ENCODE results near the gene ERBB3. TPM values are rescaled to one million over a fixed set of nuclear protein-coding genes. Genes with fewer than 3 reads are reported as not detected.
"Not testable (repeated sequence)": the region's sequence is repeated elsewhere in the genome, so short reads cannot be mapped to it uniquely, and the experiment has no call there.

ERBB3 gene
- total RNA-seq, 2 experiments from 2014 or later, result 2.3 to 2.5 TPM

DNA sequence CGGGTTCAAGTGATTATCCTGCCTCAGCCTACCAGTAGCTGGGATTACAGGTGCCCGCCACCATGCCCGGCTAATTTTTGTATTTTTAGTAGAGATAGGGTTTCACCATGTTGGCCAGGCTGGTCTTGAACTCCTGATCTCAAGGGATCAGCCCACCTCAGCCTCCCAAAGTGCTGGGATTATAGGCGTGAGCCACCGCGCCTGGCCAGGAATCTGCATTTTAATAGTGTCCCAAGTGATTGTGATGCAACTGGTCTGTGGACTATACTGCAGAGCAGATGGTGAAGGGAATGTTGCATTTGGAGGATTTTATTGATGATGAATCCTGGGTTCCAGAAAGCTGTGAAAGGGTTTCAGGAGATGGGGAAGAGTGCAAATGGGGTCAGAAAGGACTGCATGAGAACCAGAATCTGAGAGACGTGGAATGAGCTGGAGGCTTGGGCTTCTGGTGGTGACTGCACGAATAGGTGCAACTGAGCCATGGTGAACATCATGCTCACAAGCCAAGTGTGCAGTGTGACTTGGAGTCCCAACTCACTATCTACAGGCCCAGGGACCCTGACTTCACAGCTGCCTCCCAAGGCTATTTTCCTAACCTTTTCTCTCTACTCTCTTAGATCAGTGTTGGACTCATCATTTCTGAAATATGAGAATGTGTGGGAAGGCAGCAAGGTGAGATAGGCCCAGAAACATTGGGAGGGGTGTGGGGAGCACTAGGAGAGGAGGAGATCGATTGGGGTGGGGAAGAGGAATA lies 33.8 kb upstream of the ERBB3 start:
- H3K36me3 Mint-ChIP-seq (ENCODE audit: low read depth), result peaks cover 37% of the 10 kb centered on the region
- H3K4me1 Mint-ChIP-seq, result peaks cover 31% of the 10 kb centered on the region
- no peak overlapping the region for H3K4me3 Mint-ChIP-seq
- ChIA-PET CTCF (interaction anchor here (0.5 to 3.1 kb wide), 16 partner anchors 21 to 527 kb away, joined by 3 to 36 read pairs (median 4); partner anchors contain the start of genes ESYT1, PA2G4, RPL41 and SMARCC2), POLR2A (interaction anchor here (0.8 to 5.5 kb wide), 6 partner anchors 10 to 307 kb away, joined by 3 to 61 read pairs (median 6); partner anchors contain the start of genes MYL6, PA2G4, RPL41 and ZC3H10)
- H3K27me3 Mint-ChIP-seq, result no peaks in the 10 kb centered on the region
- H3K9me3 Mint-ChIP-seq, result no peaks in the 10 kb centered on the region
- peak overlapping the region; percentile 5 for H3K27ac Mint-ChIP-seq
- DNase-seq, result no peak

DNA sequence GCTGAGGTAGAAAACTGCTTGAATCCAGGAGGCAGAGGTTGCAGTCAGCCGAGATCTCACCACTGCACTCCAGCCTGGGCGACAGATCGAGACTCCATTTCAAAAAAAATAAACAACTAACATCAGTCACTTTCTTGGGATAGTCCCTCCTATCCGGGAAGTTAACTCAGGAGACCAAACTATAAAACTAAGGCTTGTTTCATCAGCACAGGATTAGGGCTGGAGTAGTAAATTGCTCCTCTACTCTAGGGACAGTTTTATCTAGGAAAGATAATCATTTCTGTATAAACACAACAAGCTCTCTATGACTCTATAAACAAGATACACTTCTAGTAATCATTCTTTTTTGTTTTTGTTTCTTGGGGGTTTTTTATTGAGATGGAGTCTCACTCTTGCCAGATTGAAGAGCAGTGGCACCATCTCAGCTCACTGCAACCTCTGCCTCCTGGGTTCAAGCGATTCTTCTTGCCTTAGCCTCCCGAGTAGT lies 26.5 kb upstream of the ERBB3 start:
- CTCF ChIA-PET, result interaction anchor here (1.0 kb wide), 1 partner anchor 9 kb away, joined by 3 read pairs; no protein-coding TSS in a partner anchor
- Mint-ChIP-seq H3K4me1 (peaks cover 7% of the 10 kb centered on the region), H3K4me3 (no peak overlapping the region), H3K9me3 (peaks cover 2% of the 10 kb centered on the region), H3K27me3 (peaks cover 2% of the 10 kb centered on the region), H3K27ac (no peak overlapping the region), H3K36me3 (ENCODE audit: low read depth) (no peaks in the 10 kb centered on the region)
- DNase-seq, result no peak
- POLR2A ChIA-PET, result no interaction called here

DNA sequence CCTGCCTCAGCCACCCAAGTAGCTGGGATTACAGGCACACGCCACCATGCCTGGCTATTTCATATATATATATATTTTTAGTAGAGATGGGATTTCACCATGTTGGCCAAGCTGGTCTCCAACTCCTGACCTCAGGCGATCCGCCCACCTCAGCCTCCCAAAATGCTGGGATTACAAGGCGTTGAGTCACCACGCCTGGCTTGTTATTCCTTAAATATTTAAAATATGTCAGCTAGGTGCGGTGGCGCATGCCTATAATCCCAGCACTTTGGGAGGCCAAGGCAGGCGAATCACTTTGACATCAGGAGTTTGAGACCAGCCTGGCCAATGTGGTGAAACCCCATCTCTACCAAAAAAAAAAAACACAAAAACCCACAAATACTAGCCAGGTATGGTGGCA lies 20.0 kb upstream of the ERBB3 start:
- H3K36me3 Mint-ChIP-seq (ENCODE audit: low read depth); H3K9me3 Mint-ChIP-seq; POLR2A ChIA-PET; H3K4me1 Mint-ChIP-seq; DNase-seq; H3K27ac Mint-ChIP-seq; H3K4me3 Mint-ChIP-seq: not testable (repeated sequence)
- CTCF ChIA-PET, result interaction anchor here (2.3 kb wide), 1 partner anchor 9 kb away, joined by 10 read pairs; no protein-coding TSS in a partner anchor
- peaks cover 15% of the 10 kb centered on the region for H3K27me3 Mint-ChIP-seq

DNA sequence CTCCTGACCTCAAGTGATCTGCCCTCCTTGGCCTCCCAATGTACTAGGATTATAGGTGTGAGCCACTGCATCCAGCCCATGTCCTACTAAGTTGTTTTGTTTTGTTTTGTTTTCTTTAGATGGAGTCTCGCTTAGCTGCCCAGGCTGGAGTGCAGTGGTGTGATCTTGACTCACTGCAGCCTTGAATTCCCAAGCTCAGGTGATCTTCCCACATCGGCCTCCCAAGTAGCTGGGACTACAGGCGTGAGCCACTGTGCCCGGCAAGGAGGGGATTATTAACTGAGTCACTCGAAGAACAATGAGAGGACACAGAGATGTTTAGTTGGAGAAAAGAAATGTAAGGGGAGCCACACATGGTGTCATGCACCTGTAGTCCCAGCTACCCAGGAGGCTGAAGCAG lies 18.0 kb upstream of the ERBB3 start:
- H3K4me1 Mint-ChIP-seq, result peaks cover 3% of the 10 kb centered on the region
- no peaks in the 10 kb centered on the region for H3K9me3 Mint-ChIP-seq
- no peak overlapping the region for H3K4me3 Mint-ChIP-seq
- ChIA-PET CTCF (interaction anchor here (0.6 to 2.3 kb wide), 3 partner anchors 11 to 160 kb away, joined by 3 to 10 read pairs (median 3); no protein-coding TSS in a partner anchor), POLR2A (interaction anchor here (1.6 kb wide), 1 partner anchor 42 kb away, joined by 4 read pairs; the partner anchor contains the start of gene PA2G4)
- H3K27ac Mint-ChIP-seq, result no peak overlapping the region
- peaks cover 17% of the 10 kb centered on the region for H3K27me3 Mint-ChIP-seq
- H3K36me3 Mint-ChIP-seq (ENCODE audit: low read depth), result no peaks in the 10 kb centered on the region
- no peak for DNase-seq

DNA sequence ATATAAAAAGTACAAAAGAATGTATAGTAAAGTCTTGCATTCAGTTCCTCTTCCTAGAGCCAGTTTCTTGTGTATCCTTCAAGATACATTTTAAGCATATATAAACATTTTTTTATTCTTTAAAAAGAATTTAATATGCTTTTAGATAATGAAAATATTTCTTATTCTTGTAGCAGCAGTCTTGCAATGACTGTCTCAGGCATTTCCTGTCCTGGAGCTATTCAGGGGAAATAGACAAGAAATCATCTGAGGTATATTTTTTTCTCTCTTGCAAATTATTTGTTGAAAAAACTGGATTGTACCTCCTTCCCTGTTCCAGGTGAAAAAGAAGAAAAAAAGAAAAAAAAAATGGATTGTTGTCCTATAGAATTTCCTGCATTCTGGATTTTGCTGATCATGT lies 17.0 kb upstream of the ERBB3 start:
- Mint-ChIP-seq H3K4me3 (no peak overlapping the region), H3K27ac (no peak overlapping the region), H3K4me1 (peaks cover 4% of the 10 kb centered on the region), H3K27me3 (peaks cover 17% of the 10 kb centered on the region), H3K9me3 (no peaks in the 10 kb centered on the region), H3K36me3 (ENCODE audit: low read depth) (no peaks in the 10 kb centered on the region)
- POLR2A ChIA-PET, result interaction anchor here (1.2 kb wide), 1 partner anchor 16 kb away, joined by 3 read pairs; no protein-coding TSS in a partner anchor
- no peak for DNase-seq
- CTCF ChIA-PET, result interaction anchor here (1.1 to 1.2 kb wide), 2 partner anchors 16 to 126 kb away, joined by 3 to 5 read pairs; partner anchors contain the start of gene SMARCC2

DNA sequence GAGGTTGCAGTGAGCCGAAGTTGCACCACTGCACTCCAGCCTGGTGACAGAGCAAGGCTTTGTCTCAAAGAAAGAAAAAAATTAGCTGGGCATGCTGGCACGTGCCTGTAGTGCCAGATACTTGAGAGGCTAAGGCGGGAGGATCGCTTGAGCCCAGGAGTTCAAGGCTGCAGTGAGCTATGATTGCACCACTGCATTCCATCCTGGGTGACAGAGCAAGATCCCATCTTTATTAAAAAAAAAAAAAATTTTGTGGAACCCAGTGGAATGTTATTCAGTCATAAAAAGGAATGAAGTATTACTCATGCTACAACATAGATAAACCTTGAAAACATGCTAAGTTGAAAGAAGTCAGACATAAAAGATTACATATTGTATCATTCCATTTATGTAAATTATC lies 8.3 kb upstream of the ERBB3 start:
- H3K9me3 Mint-ChIP-seq, result no peaks in the 10 kb centered on the region
- H3K36me3 Mint-ChIP-seq (ENCODE audit: low read depth), result no peaks in the 10 kb centered on the region
- H3K4me3 Mint-ChIP-seq, result no peak overlapping the region
- peaks cover 7% of the 10 kb centered on the region for H3K27me3 Mint-ChIP-seq
- peaks cover 7% of the 10 kb centered on the region for H3K4me1 Mint-ChIP-seq
- H3K27ac Mint-ChIP-seq, result no peak overlapping the region
- CTCF ChIA-PET, result no interaction called here
- POLR2A ChIA-PET, result no interaction called here
- no peak for DNase-seq

DNA sequence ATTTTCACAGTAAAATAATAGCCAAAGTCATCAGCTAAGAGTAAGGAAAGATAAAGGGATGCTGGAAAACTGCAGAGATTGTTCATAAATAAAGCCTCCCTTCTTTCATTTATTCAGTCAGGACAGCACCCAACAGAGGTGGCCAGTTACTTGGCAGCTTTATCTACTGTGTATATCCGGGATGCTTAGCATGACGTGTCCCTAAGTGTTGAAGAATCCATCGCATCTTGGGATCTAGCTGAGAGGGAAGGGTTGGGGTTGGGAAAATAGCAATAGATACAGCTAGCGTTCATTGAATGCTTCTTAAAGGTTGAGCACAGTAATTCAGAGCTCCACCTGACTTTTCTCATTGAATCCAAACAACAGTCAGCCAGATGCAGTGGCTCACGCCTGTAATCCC lies 5.6 kb upstream of the ERBB3 start:
- DNase-seq, result no peak
- Mint-ChIP-seq H3K4me3 (no peak overlapping the region), H3K9me3 (no peaks in the 10 kb centered on the region), H3K27me3 (peaks cover 6% of the 10 kb centered on the region), H3K27ac (no peak overlapping the region), H3K4me1 (peaks cover 6% of the 10 kb centered on the region), H3K36me3 (ENCODE audit: low read depth) (no peaks in the 10 kb centered on the region)
- POLR2A ChIA-PET, result interaction anchor here (0.8 to 1.2 kb wide), 2 partner anchors 29 to 99 kb away, joined by 3 to 4 read pairs; no protein-coding TSS in a partner anchor
- CTCF ChIA-PET, result interaction anchor here (1.2 to 1.8 kb wide), 2 partner anchors 11 to 27 kb away, joined by 4 to 7 read pairs; no protein-coding TSS in a partner anchor

DNA sequence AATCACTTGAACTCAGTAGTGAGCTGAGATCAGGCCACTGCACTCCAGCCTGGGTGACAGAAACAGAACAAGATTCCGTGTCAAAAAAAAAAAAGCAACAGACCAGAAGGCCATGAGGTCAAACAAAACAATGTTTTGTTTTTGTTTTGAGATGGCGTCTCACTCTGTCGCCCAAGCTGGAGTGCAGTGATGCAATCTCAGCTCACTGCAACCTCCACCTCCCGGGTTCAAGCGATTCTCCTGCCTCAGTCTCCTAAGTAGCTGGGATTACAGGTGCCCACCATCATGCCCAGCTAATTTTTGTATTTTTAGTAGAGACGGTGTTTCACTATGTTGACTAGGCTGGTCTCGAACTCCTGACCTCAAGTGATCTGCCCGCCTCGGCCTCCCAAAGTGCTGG lies 2.0 kb upstream of the ERBB3 start:
- peaks cover 26% of the 10 kb centered on the region for H3K27me3 Mint-ChIP-seq
- H3K9me3 Mint-ChIP-seq; POLR2A ChIA-PET; H3K27ac Mint-ChIP-seq; H3K36me3 Mint-ChIP-seq (ENCODE audit: low read depth); H3K4me3 Mint-ChIP-seq; DNase-seq: not testable (repeated sequence)
- H3K4me1 Mint-ChIP-seq, result peaks cover 15% of the 10 kb centered on the region
- CTCF ChIA-PET, result interaction anchor here (1.2 to 7.3 kb wide), 2 partner anchors 26 to 68 kb away, joined by 3 to 60 read pairs; partner anchors contain the start of gene PA2G4

DNA sequence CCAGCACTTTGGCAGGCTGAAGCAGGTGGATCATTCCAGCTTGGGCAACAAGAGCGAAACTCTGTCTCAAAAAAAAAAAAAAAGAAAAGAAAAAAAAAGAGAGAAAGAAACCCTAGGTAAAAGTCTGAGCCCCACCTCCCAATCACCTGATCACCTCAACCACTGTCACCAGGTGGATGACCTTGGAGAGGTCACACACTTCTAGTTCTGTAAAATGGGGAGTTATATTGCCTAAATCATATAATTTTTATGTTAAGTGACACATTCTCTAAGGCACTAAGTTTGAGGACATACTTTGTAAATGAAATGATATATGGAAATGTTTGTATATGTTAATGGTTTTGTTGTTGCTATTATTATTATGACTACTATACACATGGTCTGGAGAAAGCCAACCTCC lies 1.5 kb upstream of the ERBB3 start:
- ChIA-PET CTCF (interaction anchor here (1.2 to 7.3 kb wide), 2 partner anchors 25 to 69 kb away, joined by 3 to 60 read pairs; partner anchors contain the start of gene PA2G4), POLR2A (interaction anchor here (4.5 kb wide), 1 partner anchor 26 kb away, joined by 36 read pairs; the partner anchor contains the start of gene PA2G4)
- H3K4me1 Mint-ChIP-seq, result peaks cover 15% of the 10 kb centered on the region
- DNase-seq, result no peak
- H3K27me3 Mint-ChIP-seq, result peaks cover 24% of the 10 kb centered on the region
- no peak overlapping the region for H3K27ac Mint-ChIP-seq
- H3K9me3 Mint-ChIP-seq, result no peaks in the 10 kb centered on the region
- H3K4me3 Mint-ChIP-seq, result peak overlapping the region; percentile 74
- no peaks in the 10 kb centered on the region for H3K36me3 Mint-ChIP-seq (ENCODE audit: low read depth)

DNA sequence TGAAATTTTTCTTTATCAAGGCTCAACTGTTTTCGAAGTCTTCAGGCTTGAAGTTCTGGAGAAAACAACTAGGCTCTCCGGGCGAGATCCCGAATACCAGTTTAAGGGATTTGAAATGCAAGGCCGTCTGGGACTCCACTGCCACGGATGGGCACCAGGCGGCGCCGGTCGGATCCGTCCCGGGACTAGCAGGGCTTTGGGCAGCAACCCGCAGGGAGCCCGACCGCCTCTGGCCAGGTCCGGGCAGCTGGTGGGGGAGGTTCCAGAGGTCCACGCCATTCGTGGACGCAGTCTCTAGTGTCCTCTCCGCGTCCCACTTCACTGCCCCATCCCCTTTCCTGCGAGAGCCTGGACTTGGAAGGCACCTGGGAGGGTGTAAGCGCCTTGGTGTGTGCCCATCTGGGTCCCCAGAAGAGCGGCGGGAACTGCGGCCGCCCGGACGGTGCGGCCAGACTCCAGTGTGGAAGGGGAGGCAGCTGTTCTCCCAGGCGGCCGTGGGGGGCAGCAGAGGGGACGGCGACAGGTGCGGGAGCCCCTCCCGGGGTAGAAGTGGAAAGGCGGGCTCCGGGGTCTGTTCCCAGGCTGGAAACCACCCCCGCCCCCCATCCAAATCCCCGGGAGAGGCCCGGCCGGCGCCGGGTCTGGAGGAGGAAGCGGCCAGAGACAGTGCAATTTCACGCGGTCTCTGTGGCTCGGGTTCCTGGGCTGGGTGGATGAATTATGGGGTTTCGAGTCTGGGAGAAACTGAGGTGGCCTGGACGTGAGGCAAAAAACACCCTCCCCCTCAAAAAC lies 838 bp upstream of the ERBB3 start:
- peaks cover 31% of the 10 kb centered on the region for H3K27me3 Mint-ChIP-seq
- H3K4me3 Mint-ChIP-seq, result peak overlapping the region; percentile 74
- ChIA-PET POLR2A (interaction anchor here (0.6 to 4.5 kb wide), 5 partner anchors 16 to 385 kb away, joined by 3 to 36 read pairs (median 3); partner anchors contain the start of genes PA2G4 and RPL41), CTCF (interaction anchor here (0.8 to 7.3 kb wide), 10 partner anchors 9 to 105 kb away, joined by 3 to 60 read pairs (median 4); partner anchors contain the start of genes ESYT1, PA2G4, RAB5B and ZC3H10)
- H3K27ac Mint-ChIP-seq, result no peak overlapping the region
- peak; percentile 65 for DNase-seq
- no peaks in the 10 kb centered on the region for H3K9me3 Mint-ChIP-seq
- no peaks in the 10 kb centered on the region for H3K36me3 Mint-ChIP-seq (ENCODE audit: low read depth)
- peaks cover 15% of the 10 kb centered on the region for H3K4me1 Mint-ChIP-seq

DNA sequence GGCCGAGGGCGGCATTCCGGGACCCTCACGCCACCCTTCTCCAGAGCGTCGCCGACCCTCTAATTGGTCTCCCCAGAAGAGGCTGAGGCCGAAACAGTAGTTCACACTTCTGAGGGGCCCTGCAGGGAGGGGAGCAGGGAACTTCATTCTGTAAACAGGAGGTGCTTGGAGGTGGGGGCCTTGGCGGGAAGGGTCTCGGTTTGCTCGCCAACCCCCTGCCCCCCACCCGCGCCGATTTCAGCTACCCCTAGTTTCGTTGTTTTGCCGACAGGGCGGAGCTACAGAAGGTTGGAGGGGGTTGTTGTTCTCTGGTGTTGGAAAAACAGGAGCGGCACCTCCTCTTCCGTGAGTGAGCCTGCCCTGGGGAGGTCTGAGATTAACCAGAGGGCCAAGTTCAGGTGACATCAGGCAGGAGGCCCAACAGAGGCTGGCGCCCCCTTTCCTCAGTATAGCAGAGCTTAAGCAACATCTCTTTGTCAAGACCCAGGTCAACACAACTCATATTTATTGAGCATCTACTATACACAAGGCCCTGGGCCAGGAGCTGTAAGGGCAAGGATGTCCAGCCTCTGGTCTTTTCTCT lies 682 bp downstream of the ERBB3 start:
- no peak for DNase-seq
- peaks cover 16% of the 10 kb centered on the region for H3K4me1 Mint-ChIP-seq
- peaks cover 35% of the 10 kb centered on the region for H3K27me3 Mint-ChIP-seq
- no peak overlapping the region for H3K27ac Mint-ChIP-seq
- H3K4me3 Mint-ChIP-seq, result peak overlapping the region; percentile 74
- no peaks in the 10 kb centered on the region for H3K9me3 Mint-ChIP-seq
- POLR2A ChIA-PET, result interaction anchor here (0.9 to 4.5 kb wide), 3 partner anchors 23 to 35 kb away, joined by 3 to 36 read pairs (median 3); partner anchors contain the start of gene PA2G4
- no peaks in the 10 kb centered on the region for H3K36me3 Mint-ChIP-seq (ENCODE audit: low read depth)
- CTCF ChIA-PET, result interaction anchor here (0.7 to 7.3 kb wide), 6 partner anchors 10 to 39 kb away, joined by 3 to 60 read pairs (median 4); partner anchors contain the start of gene PA2G4
